Urothelium cell line (cell line): ENCODE measurements around the gene ADO.
"Not testable (repeated sequence)": the region's sequence is repeated elsewhere in the genome, so short reads cannot be mapped to it uniquely, and the experiment has no call there.

Experiments used
- DNase-seq: peaks from one replicate; pipeline ENCODE4 v3.0.0; 2011; ENCODE audit warnings: low spot score, mixed read lengths
- FAIRE-seq: peaks from 2 replicates; lab custom pipeline; 2011; peaks lifted over from hg19 to GRCh38; lab: Jason Lieb, UNC

The ADO gene

DNA sequence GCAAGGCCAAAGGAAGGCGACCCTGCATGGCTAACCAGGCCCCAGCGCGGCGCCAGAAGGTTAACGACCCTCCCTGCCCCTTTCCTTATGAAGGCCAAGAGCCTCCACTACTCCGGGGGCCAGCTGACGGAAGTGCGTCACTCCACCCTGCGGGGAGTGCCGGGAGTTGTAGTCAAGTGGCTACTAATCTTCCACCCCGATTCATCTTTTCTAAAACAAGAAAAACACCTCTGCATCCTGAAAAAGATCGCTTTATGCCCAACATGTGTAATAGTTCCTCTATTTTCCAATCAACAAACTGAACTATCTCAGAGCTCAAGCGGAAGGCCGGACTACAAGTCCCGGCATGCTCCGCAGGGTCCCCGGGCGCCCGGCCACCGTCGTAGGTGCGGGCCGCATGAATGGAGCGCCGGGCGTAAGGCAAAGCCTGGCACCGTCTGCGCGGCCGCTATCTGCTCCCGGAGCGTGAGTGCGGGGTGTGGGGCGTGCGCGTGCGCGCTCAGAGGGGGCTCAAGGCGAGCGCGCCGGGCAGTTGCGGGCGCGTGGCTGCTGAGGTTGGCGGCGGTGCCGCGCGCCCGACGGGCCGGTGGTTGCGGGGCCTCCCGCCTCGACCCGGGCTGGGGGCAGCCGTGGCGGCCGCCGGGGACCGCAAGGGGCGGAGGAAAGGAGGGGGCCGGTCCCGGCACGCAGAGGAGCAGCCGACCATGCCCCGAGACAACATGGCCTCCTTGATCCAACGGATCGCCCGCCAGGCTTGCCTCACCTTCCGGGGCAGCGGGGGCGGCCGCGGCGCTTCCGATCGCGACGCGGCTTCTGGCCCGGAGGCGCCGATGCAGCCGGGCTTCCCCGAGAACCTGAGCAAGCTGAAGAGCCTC, at the start of gene ADO:
ADO (plus strand) TSS at position 365 of the 875 bp plus-strand sequence; CDS start at position 705, 340 bp downstream.
- peak; percentile 68 for FAIRE-seq
- peak; percentile 95 for DNase-seq

DNA sequence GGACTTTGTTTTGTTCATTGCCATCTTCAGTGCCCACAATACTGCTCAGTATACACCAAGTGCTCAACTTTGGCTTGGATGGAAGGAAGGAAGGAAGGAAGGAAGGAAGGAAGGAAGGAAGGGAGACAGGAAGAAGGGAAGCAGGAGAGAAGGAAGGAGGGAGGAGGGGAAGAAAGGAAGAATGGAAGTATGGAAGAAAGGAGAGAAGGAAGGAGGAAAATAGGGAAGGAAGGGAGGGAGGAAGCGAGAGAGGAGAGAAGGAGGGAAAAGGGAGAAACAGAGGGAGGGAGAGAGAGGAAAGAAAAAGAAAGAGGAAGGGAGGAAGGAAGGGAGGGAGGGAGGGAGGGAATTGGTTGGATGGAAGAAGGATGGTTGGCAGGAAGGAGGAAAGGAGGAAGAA, 49.6 kb upstream of the ADO start:
- FAIRE-seq (no peak), DNase-seq (no peak)

DNA sequence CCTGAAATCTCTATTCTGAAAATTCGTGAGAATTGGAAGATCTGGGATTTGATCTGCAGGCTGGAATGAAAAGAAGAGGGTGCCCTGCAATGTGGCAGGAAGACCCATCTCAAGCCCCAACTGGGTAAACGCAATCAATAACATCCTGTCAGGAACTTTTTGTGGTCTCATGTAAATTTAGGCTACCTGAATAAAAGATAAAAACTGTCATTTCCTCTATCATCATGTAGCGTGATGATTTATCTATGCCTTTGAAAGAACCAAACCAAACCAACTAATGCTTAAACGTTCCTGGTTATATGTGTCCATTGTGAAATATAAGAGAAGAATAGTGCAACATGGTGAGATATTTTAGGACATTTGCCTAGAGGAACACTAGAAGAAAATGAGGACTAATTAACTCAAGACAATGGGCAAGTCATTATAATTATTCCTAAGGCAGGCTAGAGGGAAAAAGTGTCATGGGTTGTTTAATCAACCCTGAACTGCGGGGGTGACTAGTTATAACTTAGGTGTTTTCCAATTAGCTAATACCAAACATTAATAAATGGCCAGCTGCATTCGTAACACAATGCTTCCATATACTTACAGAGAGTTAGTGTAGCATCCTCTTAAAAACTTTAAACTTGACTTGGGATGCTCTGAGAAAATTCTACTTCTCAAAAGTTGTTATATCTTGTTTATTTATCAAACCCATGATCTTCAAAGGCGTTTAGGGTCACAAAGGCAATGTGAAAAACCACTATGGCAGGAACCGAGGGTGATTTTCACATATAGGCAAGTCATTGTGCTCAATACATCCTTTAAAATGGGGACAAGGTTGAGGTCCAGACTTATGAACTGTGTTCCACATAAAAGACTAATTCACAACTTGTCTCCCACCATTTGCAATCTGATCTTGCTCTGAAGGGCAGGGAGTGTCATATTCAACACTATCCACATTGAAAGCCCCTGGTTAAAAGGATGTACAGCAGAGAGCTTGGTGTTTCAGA, 48.6 kb upstream of the ADO start:
- DNase-seq (no peak), FAIRE-seq (no peak)

DNA sequence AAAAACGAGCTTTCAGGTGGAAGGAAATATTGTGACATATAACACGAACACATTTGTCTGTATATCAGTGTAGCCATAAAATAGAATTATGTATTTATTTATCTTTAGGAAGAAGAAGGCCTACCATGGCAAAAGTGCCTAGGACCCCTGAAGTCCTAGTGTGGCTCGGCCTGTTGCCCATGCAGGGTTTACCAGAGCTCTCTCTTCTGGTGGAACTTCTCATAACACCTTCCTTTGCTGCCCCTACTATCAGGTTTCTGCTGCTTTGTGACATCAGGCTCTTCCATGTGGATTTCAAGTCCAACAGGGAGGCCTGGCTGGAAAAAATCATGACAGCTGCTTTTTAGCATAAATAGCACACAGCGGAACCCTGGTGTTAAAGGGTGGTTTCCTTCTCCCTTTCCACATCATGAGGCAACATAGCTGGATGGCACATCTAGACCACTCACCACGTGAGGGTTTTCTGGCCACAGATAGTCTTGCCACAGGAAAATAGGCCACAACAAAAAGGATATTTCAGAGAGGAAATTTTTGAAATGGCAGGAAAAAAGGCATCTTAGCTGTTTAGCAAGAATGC, 44.8 kb upstream of the ADO start:
- DNase-seq (no peak), FAIRE-seq (no peak)

DNA sequence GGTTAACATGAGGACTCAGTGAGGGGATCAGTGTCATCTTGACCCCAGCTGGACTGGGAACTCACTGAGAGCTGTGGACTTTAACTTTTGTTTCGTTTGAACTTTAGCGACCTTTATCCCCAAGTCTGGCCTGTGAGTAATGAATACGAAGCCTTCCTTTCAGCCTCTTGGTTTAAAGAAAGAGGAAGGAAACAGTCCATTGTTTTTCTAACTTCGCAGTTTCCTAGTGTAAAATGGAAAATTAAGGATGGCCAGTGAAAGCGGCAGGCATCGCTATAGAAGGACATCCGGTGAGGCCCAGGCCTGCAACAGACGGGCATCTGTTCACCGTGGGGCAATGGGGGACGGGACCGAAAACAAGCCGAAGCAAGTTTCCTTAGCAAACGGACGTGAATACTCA, 44.1 kb upstream of the ADO start:
- no peak for DNase-seq
- FAIRE-seq: no peak

DNA sequence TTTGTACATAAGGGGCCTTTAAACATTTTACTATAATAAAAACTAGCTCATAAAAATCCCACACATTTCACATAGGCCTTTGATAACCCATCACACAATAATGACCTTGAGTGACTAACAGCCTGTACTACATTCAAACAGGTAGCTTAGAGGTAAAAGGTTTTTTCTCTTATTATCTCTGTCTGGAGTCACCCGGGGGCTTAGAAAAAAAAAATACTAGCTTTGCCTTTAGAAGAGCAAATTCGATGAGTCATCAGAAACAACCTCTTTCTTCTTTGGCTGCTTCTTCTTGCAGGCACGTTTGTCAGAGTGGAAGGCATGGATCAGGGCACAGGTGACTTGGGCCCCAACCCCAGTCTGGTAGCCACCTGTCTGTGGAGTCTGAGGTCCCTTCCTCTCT, 43.4 kb upstream of the ADO start:
- DNase-seq (peak; percentile 36), FAIRE-seq (no peak)

DNA sequence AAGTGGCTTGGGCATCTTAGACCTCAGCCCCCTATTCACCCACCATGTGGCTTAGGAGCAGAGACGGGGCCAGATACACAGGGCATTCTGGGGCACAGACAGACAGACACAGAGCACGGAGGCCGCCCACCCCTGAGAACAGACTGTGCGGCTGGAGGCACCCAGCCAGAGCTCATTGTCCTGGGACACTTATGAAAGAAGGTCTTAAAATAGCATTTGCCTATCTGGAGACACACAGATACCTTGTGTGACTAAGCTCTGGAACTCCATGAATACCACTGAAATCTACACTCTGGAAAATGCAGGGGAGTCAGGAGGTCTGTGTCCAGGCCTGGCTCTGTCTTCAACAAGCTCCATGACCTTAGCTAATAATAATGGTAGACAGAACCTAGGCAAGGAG, 41.4 kb upstream of the ADO start:
- DNase-seq (no peak), FAIRE-seq (no peak)

DNA sequence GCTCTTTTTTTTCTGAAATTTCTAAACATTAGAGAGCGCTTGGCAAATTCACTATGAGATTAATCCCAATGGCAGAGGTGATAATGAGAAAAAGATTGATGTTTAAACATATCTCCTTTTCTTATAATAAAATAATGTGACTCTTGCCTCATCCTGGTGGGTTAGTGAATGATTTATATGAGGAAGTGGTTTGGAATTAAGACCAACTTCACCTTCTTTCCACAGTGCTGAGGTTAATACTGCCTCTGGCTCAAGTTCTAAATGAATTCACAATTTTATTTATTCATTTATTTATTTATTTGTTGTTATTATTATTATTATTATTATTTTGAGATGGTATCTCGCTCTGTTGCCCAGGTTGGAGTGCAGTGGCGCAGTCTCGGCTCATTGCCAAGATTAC, 40.5 kb upstream of the ADO start:
- no peak for DNase-seq
- no peak for FAIRE-seq

DNA sequence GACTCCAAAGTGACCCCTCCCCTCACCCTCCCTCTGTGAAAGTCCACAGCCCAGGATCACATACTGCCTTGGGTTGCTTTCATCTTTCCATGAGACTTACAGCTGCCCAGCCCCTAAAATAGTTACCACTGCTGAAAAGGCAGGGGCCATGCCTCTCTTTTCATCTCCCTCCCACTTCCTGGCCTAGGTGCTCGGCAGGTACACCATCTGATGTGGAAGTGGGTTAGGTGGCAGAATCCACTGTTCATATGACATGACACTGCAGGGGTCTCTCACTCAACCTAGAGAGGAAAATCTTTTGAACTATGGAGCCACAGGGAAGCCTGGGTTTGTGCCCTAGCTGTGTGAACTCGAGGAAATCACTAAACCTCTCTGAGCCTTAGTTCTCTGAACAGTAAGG, 38.8 kb upstream of the ADO start:
- FAIRE-seq: no peak
- no peak for DNase-seq

DNA sequence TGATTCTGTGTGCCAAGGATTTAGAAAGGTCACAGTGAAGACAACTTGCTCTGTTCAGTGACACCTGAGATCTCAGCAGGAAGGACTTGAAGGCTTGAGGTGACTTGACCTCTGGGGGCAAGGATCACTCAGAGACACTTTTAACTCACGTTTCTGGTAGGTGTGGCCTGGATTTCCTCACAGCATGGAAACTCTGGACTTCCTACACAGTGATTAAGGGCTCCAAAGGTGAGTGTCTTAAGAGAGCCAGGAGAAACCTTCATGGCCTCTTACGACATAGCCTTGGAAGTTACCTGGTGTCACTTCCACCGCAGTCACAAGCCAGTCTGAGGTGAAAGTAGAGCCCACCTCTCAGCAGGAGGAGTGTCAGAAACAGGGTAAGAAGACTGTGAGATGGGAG, 38.1 kb upstream of the ADO start:
- FAIRE-seq (no peak), DNase-seq (no peak)

DNA sequence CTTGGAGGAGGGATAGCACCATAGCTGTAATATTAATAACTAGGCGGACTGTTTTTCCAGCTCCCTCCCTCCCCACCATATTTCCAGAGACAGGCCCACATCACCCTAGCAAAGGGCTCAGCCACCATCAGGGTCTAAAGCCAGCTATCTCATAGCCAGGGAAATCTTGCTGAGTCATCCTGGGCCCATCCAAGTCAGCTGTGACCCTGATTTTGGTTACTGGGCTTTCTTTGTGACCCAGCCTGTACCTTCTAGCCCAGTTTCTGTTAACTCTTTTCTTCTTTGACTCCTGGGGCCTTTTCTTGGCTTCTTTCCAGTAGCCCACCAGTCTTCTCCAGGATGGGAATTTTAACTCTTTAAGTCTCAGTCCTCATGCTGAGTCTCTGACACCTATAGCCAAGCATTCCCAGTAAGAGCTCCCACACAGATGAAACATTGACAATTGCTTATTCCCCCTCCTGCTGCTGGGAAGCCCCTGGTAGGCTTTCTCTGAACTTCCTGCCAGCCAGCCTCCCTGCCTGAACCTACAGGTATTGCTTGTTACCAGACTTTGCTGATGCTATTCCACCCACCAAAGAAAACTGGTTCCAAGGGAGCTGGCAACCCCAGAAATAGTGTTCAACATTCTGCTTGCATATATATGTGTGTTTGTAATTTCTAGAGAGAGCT, 34.8 kb upstream of the ADO start:
- no peak for FAIRE-seq
- DNase-seq: no peak

DNA sequence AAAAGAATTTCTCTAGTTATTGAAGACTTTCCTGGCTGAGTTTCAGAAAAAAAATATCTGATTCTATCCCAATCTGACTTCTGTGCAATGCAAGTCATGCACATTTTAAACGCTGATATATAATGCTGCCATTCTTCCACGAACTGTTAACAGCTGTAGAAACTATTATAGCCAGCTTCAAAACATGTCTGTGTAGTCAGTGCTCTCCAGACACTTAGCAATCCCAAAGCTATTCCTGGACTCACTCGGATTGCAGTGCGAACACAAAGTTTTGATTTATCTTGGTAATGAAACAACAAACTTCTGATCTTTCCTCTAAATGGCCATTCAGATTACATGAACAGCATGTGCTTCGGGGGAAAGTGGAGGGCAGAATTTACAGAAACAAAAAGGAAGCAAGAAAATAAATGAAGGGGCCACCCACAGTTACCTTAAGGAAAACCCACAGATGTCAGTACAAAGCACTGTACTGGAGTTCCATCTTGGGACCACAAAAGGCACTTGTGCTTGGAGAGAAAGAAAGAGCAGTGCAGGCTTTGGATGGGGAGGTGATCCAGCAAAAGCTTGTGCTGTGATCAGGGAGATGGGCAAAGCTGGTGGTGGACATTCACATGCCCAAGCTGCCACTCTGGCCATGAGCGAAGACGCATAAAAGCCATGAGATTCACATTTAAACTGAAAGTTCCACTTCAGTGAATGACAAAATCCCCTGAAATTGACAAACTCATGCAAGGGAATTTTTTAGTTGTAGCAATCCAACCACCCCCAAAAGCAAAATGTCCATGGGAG, 32.1 kb upstream of the ADO start:
- DNase-seq (no peak), FAIRE-seq (no peak)

DNA sequence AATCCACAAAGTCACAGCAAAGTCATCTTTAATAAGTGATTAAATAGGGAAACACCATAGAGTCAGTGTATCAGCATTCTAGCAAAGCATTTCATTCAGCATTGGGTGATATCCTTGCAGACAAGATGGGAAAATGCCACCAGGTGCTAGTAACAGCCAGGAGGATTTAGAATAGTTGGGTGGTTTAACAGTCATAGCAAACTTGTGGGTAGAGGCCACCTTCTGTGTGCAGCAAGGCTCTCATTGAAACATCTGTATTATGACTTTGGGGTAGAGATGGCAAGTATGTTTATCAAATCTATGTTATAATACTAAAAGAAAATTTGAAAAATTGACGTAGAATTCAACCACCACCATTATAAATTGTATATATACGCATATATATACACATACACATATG, 26.4 kb upstream of the ADO start:
- no peak for FAIRE-seq
- no peak for DNase-seq

DNA sequence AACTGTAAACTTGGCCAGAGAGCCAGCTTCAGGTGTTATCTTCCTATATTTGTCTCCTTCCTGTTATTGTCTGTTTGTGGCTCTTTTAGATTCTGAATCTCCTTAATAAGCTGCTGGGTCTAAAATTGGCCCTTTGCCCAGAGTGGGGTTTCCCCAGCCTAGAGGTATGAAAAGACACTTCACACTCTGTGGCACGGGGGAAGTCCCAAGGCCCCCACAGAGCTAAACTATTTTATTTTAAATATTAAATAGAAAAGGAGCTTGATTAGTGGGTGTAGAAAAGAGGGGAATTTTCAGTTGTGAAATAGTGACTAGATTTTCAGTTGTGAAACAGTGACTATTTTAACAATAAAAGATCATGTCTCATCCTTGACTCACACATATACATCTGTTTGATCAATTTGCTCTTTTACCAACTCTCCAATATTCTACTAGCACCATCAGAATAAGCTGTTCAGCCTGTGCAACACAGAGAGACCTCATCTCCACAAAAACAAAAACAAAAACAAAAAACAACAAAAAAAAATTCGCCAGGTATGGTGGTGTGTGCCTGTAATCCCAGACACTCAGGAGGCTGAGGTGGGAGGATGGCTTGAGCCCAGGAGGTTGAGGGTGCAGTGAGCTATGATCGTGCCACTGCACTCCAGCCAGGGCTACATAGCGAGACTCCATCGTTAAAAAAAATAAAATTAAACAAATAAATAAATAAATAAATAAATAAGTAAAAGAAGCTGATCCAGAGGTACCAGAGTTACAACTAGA, 24.9 kb upstream of the ADO start:
- FAIRE-seq (no peak), DNase-seq (no peak)

DNA sequence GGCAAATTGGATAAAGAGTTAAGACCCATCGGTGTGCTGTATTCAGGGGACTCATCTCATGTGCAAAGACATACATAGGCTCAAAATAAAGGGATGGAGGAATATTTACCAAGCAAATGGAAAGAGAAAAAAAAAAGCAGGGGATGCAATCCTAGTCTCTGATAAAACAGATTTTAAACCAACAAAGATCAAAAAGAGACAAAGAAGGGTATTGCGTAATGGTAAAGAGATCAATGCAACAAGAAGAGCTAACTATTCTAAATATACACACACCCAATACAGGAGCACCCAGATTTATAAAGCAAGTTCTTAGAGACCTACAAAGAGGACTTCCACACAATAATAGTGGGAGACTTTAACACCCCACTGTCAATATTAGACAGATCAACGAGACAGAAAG, 20.0 kb upstream of the ADO start:
- not testable (repeated sequence) for DNase-seq, FAIRE-seq

DNA sequence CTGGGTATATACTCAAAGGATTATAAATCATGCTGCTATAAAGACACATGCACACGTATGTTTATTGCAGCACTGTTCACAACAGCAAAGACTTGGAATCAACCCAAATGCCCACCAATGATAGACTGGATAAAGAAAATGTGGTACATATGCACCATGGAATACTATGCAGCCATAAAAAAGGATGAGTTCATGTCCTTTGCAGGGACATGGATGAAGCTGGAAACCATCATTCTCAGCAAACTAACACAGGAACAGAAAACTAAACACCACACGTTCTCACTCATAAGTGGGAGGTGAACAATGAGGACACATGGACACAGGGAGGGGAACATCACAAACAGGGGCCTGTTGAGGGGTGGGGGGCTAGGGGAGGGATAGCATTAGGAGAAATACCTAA, 16.2 kb upstream of the ADO start:
- not testable (repeated sequence) for FAIRE-seq

DNA sequence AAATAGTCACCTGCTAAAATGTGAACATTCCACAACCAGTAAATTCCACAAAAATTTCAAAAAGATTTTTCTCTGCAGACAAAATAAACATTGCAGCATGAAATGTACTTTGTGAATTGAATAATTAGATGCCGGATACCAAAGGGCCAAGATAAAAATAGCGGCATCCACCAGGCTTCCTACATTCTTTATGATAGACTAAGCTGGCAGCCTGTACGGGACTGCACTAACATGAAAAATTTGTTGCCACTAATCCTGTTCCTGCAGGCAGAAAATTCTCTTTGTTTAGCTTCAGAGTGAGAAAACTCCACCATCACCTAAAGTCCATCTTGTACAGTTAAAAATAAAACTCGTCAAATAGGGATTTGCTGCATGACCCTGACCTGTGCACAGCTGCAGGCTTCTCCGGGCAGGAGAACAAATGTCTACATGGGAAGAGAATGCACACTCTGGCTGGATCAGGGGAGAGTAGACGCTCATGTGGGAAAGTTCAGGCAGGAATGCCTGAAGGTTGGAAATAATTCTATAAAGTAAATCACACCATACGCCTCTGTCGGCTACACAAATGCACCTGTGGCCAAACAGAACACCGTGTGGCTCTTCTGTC, 15.6 kb upstream of the ADO start:
- no peak for DNase-seq
- no peak for FAIRE-seq

More for the DNA sequence above, 16.2 kb upstream of the ADO start:
- not testable (repeated sequence) for DNase-seq

DNA sequence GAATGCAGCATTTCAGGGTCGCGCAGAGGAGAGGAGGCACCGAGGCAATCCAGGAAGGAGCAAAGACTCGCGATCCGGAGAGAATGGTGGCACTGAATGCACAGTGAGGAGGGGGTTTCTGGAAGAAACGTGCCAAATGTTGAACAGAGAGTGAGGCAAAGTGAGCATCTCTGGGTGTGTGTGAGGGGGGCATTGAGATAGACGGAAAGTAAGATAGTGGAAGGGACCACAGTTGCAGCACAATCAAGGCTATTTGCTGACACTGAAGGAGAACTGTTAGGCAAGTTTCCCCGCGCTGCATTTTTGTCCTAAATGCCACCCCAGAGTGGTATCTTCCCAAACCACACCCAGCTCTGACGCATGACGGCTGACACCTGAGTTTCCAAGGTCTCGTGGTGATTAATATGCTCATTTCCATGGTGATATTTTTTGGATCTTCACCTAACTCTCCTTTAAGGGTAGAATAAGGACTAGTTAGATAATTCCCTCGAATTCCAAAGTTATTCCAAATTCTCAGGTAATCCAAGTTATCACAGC, 14.4 kb upstream of the ADO start:
- DNase-seq: no peak
- FAIRE-seq: no peak

DNA sequence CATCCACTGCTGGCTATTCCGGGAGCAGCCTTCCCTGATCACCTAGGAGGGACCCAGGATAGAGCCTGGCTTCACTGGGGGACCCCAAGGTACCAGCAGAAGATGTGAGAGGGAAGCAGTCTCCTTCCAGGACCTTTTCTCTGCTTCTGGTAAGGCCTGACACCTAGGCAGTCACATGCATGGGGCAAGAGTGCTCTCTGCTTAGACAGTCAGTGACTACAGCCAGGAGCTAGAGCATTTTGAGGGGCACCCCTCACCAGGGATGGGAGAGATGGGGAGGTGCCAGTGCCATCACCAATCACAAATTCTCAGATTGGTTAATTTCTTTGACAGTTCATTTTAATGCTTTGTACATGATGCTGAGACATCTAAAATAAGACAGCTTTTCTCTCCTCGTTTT, 13.9 kb upstream of the ADO start:
- DNase-seq (no peak), FAIRE-seq (no peak)
